NCI-H1694 (cell line): ENCODE data around the gene BRMS1L.
A peak's percentile ranks its signal among the peaks of the same experiment; 100 is the strongest.
"Not testable (repeated sequence)": the region's sequence is repeated elsewhere in the genome, so short reads cannot be mapped to it uniquely, and the experiment has no call there.

ENCODE experiments used
- DNase-seq: peaks from one replicate; lab custom pipeline; 2025; lab: John Stamatoyannopoulos, UW

Gene BRMS1L, protein sequence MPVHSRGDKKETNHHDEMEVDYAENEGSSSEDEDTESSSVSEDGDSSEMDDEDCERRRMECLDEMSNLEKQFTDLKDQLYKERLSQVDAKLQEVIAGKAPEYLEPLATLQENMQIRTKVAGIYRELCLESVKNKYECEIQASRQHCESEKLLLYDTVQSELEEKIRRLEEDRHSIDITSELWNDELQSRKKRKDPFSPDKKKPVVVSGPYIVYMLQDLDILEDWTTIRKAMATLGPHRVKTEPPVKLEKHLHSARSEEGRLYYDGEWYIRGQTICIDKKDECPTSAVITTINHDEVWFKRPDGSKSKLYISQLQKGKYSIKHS

DNA sequence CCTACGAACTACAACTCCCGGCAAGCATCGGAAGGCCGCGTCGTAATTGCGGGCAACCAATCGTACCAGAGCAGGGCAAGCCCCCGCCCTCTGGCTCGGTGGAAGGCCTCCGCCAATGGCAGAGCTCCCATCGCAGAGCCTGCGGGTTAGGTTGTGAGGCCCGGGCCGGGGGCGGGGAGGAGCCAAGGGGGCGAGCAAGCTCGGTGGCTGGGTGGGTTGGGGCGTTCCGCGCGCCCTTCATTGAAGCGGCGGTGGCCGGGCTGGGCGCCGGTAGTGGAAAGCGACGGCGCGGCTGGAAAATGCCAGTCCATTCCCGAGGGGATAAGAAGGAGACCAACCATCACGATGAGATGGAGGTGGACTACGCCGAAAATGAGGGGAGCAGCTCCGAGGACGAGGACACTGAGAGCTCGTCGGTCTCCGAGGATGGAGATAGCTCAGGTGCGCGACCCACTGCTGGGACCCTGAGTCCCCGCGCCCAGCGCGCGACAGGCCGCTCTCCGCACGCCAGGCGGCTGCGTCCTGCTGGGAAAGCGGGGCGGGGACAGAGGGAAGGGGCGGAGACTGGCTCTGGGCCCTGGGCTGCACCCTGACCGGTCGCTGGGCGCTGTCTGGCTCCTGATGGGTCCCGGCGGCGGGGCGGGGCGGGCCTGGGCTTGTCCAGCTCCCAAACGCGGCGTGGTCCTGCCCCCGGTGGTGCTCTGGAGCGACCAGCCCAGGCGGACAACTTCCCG lies at the start of gene BRMS1L:
TSS of gene BRMS1L (plus strand) at position 121 of the 734 bp plus-strand sequence. CDS start at position 300, 179 bp downstream.
- DNase-seq = peak; percentile 99

- DNase-seq = no peak
Measured at GRCh38 chr14:35776823-35777222, 49.3 kb upstream of the BRMS1L start.

- not testable (repeated sequence) for DNase-seq
Measured at GRCh38 chr14:35777550-35777949, 48.6 kb upstream of the BRMS1L start.

- DNase-seq = no peak
Measured at GRCh38 chr14:35779368-35779767, 46.8 kb upstream of the BRMS1L start.

- DNase-seq = no peak
Measured at GRCh38 chr14:35783699-35784098, 42.4 kb upstream of the BRMS1L start.

GRCh38 chr14:35786856-35787255 lies 39.3 kb upstream of the BRMS1L start:
- no peak for DNase-seq

GRCh38 chr14:35789651-35790050 lies 36.5 kb upstream of the BRMS1L start:
- DNase-seq = no peak

DNA sequence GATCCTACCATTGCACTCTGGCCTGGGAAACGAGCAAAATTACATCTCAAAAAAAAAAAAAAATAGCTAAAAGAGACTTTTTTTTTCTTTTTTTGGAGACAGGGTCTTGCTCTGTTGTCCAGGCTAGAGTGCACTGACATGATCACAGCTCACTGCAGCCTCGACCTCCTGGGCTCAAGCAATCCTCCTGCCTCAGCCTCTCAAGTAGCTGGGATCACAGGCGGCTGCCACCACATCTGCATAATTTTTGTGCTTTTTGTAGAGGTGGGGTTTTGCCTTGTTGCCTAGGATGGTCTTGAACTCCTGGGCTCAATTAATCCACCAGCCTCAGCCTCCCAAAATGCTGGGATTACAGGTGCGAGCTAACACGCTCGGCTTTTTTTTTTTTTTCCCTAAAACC lies 28.3 kb upstream of the BRMS1L start:
- no peak for DNase-seq

DNA sequence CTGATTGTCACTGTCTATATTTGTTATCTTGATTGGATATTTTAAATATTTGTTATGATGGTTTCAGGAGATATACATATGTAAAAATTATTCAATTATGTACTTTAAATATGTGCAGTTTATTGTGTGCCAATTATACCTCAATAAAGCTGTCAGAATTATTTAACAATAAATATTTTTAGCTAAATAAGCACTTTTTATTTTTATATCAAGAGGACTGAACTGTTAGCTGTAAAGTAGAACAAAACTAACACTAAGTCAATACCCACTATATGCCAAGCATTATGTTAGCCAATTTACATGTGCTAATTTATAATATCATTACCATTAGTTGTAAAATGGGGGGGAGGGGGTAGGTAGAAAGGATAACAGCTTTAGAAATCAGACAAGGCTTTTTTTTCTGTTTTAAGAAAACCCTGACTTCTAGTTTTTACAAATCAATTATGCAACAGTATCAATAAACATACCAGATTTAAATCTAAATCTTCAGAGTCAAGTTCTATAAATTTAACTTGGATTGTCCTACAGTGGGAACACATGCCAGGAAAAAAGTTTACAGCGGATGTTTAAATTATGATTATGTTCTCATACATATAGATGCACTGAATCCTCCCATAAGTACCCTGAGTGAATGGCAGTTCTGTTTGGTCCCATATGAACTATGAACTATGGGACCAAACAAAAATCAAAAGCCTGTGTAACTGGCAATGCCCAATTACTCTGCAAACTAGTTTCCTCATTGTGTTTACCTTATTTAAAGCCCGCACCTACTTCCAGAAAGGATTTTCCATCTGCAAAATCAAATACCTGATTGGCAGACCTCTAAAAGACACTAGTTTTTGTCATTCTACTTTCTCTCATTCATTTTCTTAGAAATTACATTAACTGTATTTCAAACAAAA lies 19.9 kb upstream of the BRMS1L start:
- DNase-seq = no peak

DNA sequence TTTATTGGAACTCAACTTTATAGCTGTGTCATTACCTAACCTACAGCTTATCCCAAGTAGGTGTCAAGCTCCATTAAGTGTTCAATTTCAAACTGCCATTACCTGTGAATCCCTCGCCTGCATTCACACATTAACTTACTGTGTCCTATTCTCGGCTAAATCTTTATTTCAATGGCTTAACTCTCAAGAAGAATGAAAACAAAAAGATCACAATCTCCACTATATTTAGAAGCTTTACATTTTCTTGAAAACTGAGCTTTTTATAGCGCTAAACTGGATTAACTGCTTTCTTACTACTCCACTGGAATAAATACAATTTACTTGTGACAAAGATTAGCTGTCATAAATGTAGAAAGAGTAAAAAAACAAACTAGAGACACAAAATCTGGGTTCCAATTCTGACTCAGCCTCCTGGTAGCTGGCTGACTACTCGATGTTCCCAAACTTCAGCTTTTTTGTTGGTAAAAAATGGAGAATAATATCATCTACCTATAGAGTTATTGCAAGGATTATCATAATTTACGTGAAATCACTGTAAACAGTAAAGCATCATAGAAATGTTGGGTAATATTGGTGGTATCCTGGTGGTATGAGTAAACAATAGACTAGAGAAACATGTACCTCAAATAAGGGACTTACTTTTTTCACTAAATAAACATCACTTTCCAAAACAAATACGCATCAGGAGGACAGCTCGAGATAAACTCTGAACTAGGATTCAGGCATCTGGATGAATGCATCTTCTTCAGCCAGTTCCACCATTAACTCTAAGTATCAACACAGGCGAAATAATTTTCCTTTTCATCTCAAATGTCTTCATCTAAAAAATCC lies 18.8 kb upstream of the BRMS1L start:
- no peak for DNase-seq

DNA sequence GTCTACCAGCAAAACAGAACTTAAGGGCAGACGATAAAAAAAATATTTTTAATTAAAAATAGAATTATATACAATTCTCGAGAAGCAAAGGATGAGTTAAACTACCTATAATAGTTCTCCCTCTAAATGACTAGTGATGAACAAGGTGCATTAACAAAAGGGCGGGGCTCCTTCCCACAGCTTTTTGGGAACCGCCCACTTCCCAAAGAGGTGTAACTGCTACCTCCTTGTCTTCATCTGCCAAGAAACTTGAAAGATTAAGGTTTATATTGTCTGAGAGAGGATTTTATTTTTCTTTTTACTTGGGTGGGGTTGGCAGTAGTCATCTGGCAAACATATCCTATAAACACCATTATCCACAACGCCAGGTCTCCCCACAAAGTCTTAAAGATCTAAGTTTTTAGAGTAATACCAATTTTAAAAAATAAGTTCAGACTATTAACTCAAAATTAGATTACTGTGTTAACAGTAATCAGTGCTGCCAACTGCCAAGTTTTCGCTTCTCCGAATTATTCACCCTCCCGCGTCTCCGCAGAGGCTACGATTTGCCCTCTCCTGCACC lies 18.0 kb upstream of the BRMS1L start:
- DNase-seq = no peak

- peak; percentile 95 for DNase-seq
Measured at GRCh38 chr14:35808638-35809563, 17.2 kb upstream of the BRMS1L start, which contains the start of gene RALGAPA1. Gene RALGAPA1, minus strand, starts transcription at chr14:35809295. Its CDS starts 460 bp downstream, at chr14:35808835.

DNA sequence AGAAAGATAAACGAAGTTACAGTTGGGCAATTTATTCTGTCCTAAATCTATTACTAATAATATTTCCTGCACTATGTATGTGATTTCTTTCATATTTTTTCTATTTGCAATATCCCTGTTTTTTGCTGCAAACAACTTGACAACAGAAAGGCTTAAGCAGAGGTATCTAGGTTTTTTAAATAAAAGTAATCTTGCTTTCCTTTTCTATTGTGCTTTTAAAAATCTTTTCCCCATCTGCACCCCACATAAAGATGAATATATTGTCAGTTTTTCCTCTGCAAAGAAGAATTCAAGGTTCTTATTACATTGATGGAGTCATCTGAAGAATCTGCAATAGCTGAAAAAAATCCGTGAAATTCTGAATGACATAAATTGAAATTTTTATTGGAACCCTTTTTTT lies 16.5 kb upstream of the BRMS1L start:
- DNase-seq = no peak

GRCh38 chr14:35810963-35811362 lies 15.2 kb upstream of the BRMS1L start:
- DNase-seq = no peak

GRCh38 chr14:35814371-35815005 lies 11.7 kb upstream of the BRMS1L start:
- peak; percentile 72 for DNase-seq

GRCh38 chr14:35818346-35819115 lies 7.6 kb upstream of the BRMS1L start:
- peak; percentile 57 for DNase-seq

- no peak for DNase-seq
Measured at GRCh38 chr14:35819591-35820540, 6.3 kb upstream of the BRMS1L start.
